Uterus (tissue), 2 donors: ENCODE measurements around the gene ERCC3.

ENCODE experiments used
- POLR2A ChIP-seq, 2 donors: fragments of 450-650 bp; IDR thresholded peaks; one replicate each; pipeline ENCODE4 v1.6.1; 2016; ENCODE audit warnings: antibody characterized with exemption in 2 of 2, mild to moderate bottlenecking in 1 of 2, moderate library complexity in 1 of 2
- TF ChIP-seq, protein P1 (sequence below), 4 experiments: fragments of 200-600 bp in 2 of 4; fragments of 450-650 bp in 2 of 4; sonication (generic) in 2 of 4; IDR thresholded peaks; one replicate each; pipeline ENCODE4 v1.5.1; 2016 to 2019; ENCODE audit warnings: antibody characterized with exemption in 4 of 4, mild to moderate bottlenecking in 2 of 4, moderate library complexity in 1 of 4

DNA sequence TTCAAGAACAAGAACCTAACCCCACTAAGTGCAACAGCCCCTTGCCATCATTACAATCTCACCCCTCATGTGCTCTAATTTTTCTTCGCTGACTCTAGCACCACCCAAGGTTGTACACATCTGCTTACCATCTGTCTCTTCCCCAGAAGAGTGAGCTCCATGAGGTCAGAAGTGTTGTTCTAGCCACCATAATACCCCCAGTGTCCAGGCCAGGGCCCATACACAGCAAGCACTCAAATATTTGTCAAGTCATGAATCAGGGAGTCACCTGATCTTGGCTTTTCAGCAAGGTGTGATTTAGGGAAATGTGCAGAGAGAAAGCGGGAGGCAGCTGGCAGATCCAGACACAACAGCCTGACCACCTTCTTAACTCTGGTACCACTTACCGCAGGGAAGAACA lies 5.7 kb downstream of the ERCC3 start:
- TF ChIP-seq, protein P1, sequence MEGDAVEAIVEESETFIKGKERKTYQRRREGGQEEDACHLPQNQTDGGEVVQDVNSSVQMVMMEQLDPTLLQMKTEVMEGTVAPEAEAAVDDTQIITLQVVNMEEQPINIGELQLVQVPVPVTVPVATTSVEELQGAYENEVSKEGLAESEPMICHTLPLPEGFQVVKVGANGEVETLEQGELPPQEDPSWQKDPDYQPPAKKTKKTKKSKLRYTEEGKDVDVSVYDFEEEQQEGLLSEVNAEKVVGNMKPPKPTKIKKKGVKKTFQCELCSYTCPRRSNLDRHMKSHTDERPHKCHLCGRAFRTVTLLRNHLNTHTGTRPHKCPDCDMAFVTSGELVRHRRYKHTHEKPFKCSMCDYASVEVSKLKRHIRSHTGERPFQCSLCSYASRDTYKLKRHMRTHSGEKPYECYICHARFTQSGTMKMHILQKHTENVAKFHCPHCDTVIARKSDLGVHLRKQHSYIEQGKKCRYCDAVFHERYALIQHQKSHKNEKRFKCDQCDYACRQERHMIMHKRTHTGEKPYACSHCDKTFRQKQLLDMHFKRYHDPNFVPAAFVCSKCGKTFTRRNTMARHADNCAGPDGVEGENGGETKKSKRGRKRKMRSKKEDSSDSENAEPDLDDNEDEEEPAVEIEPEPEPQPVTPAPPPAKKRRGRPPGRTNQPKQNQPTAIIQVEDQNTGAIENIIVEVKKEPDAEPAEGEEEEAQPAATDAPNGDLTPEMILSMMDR (IDR thresholded peaks at IDR 0.05) = no peak
- TF ChIP-seq POLR2A (IDR thresholded peaks at IDR 0.05) = no peak
